Activated CD4-positive, alpha-beta T cell treated with anti-CD3 and anti-CD28 coated beads, Interleukin-2, amount 50 U/mL, for 24 hours (primary cell): Measurements from ENCODE around the gene GPR107.

Experiments used
- DNase-seq, 2 donors: peaks; one replicate each; pipeline ENCODE4 v3.0.0-alpha.2; 2020; ENCODE audit warnings: low read depth in 1 of 2, low spot score in 1 of 2

Gene GPR107

GRCh38 chr9:130053109-130053503, 600 bp upstream of the GPR107 start:
- no peak for DNase-seq

- no peak for DNase-seq
Observed at GRCh38 chr9:130054325-130054786, 650 bp downstream of the GPR107 start.

GRCh38 chr9:130054820-130055219, 1.1 kb downstream of the GPR107 start:
- no peak for DNase-seq

- no peak for DNase-seq
Observed at GRCh38 chr9:130058154-130058553, 4.4 kb downstream of the GPR107 start.

- no peak for DNase-seq
Observed at GRCh38 chr9:130058887-130059286, 5.2 kb downstream of the GPR107 start.

GRCh38 chr9:130060296-130060695, 6.6 kb downstream of the GPR107 start:
- DNase-seq, result no peak

- DNase-seq, result no peak
Observed at GRCh38 chr9:130062750-130063149, 9.0 kb downstream of the GPR107 start.

GRCh38 chr9:130064621-130065020, 10.9 kb downstream of the GPR107 start:
- DNase-seq, result no peak

- no peak for DNase-seq
Observed at GRCh38 chr9:130069048-130069447, 15.3 kb downstream of the GPR107 start.

- no peak for DNase-seq
Observed at GRCh38 chr9:130072515-130073235, 19.0 kb downstream of the GPR107 start.

GRCh38 chr9:130073373-130073772, 19.7 kb downstream of the GPR107 start:
- no peak for DNase-seq

GRCh38 chr9:130078547-130078946, 24.8 kb downstream of the GPR107 start:
- no peak for DNase-seq

GRCh38 chr9:130084337-130084736, 30.6 kb downstream of the GPR107 start:
- no peak for DNase-seq

- no peak for DNase-seq
Observed at GRCh38 chr9:130088051-130088450, 34.3 kb downstream of the GPR107 start.

- DNase-seq, result no peak
Observed at GRCh38 chr9:130089141-130089540, 35.4 kb downstream of the GPR107 start.

GRCh38 chr9:130090915-130091314, 37.2 kb downstream of the GPR107 start:
- no peak for DNase-seq

GRCh38 chr9:130092910-130093309, 39.2 kb downstream of the GPR107 start:
- DNase-seq, result no peak

- DNase-seq, result no peak
Observed at GRCh38 chr9:130095872-130096271, 42.2 kb downstream of the GPR107 start.

GRCh38 chr9:130100681-130101080, 47.0 kb downstream of the GPR107 start:
- DNase-seq, result no peak

- no peak for DNase-seq
Observed at GRCh38 chr9:130101915-130102314, 48.2 kb downstream of the GPR107 start.

- no peak for DNase-seq
Observed at GRCh38 chr9:130104491-130105193, 50.9 kb downstream of the GPR107 start.

- DNase-seq, result no peak
Observed at GRCh38 chr9:130106860-130107233, 53.1 kb downstream of the GPR107 start.
